IPS DF 6.9 (cell line): ENCODE data around the gene DTNB.
"Not testable (repeated sequence)": the region's sequence is repeated elsewhere in the genome, so short reads cannot be mapped to it uniquely, and the experiment has no call there.

Experiments
- DNase-seq: peaks from one replicate; pipeline ENCODE4 v3.0.0-alpha.2; 2013; ENCODE audit warnings: low read depth, low spot score
- H3K27ac ChIP-seq: one replicate; pipeline ENCODE4 v1.5.1; 2013; ENCODE audit warnings: low read length, control low read depth
- H3K27me3 ChIP-seq: 2 replicates; pipeline ENCODE4 v1.6.1; 2013; ENCODE audit warnings: mild to moderate bottlenecking, low read length; ENCODE audit not compliant: control insufficient read depth, insufficient read depth
- H3K36me3 ChIP-seq: 2 replicates; pipeline ENCODE4 v1.6.1; 2013; ENCODE audit warnings: low read length; ENCODE audit not compliant: control insufficient read depth, insufficient read depth
- H3K4me1 ChIP-seq: 2 replicates; pipeline ENCODE4 v1.6.1; 2013; ENCODE audit warnings: low read length; ENCODE audit not compliant: control insufficient read depth, insufficient read depth
- H3K4me3 ChIP-seq: 2 replicates; pipeline ENCODE4 v1.5.1; 2013; ENCODE audit warnings: mild to moderate bottlenecking, low read length
- H3K9me3 ChIP-seq: 2 replicates; pipeline ENCODE4 v1.6.1; 2013; ENCODE audit warnings: low read length, inconsistent platforms; ENCODE audit not compliant: control insufficient read depth, insufficient read depth
- WGBS: extraction: QIAGEN DNeasy Blood & Tissue Kit; methylation state at CpG from one replicate; pipeline ENCODE4 v1.1.7; 2013; ENCODE audit warnings: mixed read lengths, missing lambda C conversion rate; ENCODE audit not compliant: insufficient read length, insufficient coverage; 5-methylcytosine and 5-hydroxymethylcytosine counted together

DTNB gene

GRCh38 chr2:25534937-25535336 lies 138.4 kb downstream of the DTNB start:
- not testable (repeated sequence) for DNase-seq, H3K36me3 ChIP-seq, H3K27ac ChIP-seq, H3K9me3 ChIP-seq, H3K4me1 ChIP-seq, H3K27me3 ChIP-seq, H3K4me3 ChIP-seq
- WGBS, result no CpG with 5 or more reads among the region's 22 CpGs

- no peak for DNase-seq
- Histone ChIP-seq H3K4me1 (no peaks in the 10 kb centered on the region), H3K27ac (no peak overlapping the region), H3K9me3 (no peaks in the 10 kb centered on the region), H3K36me3 (no peaks in the 10 kb centered on the region), H3K27me3 (no peaks in the 10 kb centered on the region), H3K4me3 (no peak overlapping the region)
- no CpG with 5 or more reads among the region's 26 CpGs for WGBS
Measured at GRCh38 chr2:25534455-25534854, 138.9 kb downstream of the DTNB start.

GRCh38 chr2:25533771-25534170 lies 139.6 kb downstream of the DTNB start:
- not testable (repeated sequence) for H3K4me1 ChIP-seq, DNase-seq, H3K27ac ChIP-seq, H3K4me3 ChIP-seq, H3K27me3 ChIP-seq, H3K36me3 ChIP-seq, H3K9me3 ChIP-seq
- WGBS, result 100% methylated on average over 1 of the region's 5 CpGs

GRCh38 chr2:25532521-25532920 lies 140.9 kb downstream of the DTNB start:
- WGBS, result no CpG with 5 or more reads among the region's 2 CpGs

GRCh38 chr2:25529034-25529433 lies 144.3 kb downstream of the DTNB start:
- Histone ChIP-seq H3K9me3 (no peaks in the 10 kb centered on the region), H3K36me3 (no peaks in the 10 kb centered on the region), H3K4me3 (no peak overlapping the region), H3K4me1 (no peaks in the 10 kb centered on the region), H3K27me3 (no peaks in the 10 kb centered on the region), H3K27ac (no peak overlapping the region)
- DNase-seq, result no peak
- WGBS, result no CpG with 5 or more reads among the region's 3 CpGs

More at GRCh38 chr2:25532521-25532920, 140.9 kb downstream of the DTNB start:
- H3K36me3 ChIP-seq, result no peaks in the 10 kb centered on the region
- H3K9me3 ChIP-seq, result no peaks in the 10 kb centered on the region
- H3K27me3 ChIP-seq, result no peaks in the 10 kb centered on the region
- no peak overlapping the region for H3K4me3 ChIP-seq
- no peaks in the 10 kb centered on the region for H3K4me1 ChIP-seq
- DNase-seq, result no peak
- H3K27ac ChIP-seq, result no peak overlapping the region

GRCh38 chr2:25528173-25528572 lies 145.2 kb downstream of the DTNB start:
- Histone ChIP-seq H3K4me1 (no peaks in the 10 kb centered on the region), H3K27ac (no peak overlapping the region), H3K36me3 (no peaks in the 10 kb centered on the region), H3K27me3 (no peaks in the 10 kb centered on the region), H3K4me3 (no peak overlapping the region), H3K9me3 (no peaks in the 10 kb centered on the region)
- WGBS, result no CpG with 5 or more reads among the region's 4 CpGs
- no peak for DNase-seq

- WGBS, result no CpG with 5 or more reads among the region's 5 CpGs
- DNase-seq, result no peak
- Histone ChIP-seq H3K36me3 (no peaks in the 10 kb centered on the region), H3K9me3 (no peaks in the 10 kb centered on the region), H3K4me1 (no peaks in the 10 kb centered on the region), H3K4me3 (no peak overlapping the region), H3K27me3 (no peaks in the 10 kb centered on the region), H3K27ac (no peak overlapping the region)
Measured at GRCh38 chr2:25524507-25524906, 148.9 kb downstream of the DTNB start.

GRCh38 chr2:25523060-25523459 lies 150.3 kb downstream of the DTNB start:
- WGBS, result no CpG with 5 or more reads among the region's 4 CpGs
- H3K4me1 ChIP-seq, result no peaks in the 10 kb centered on the region

GRCh38 chr2:25521665-25522387 lies 151.6 kb downstream of the DTNB start:
- DNase-seq, result no peak
- Histone ChIP-seq H3K27ac (no peak overlapping the region), H3K9me3 (no peaks in the 10 kb centered on the region), H3K4me1 (no peaks in the 10 kb centered on the region), H3K36me3 (no peaks in the 10 kb centered on the region), H3K27me3 (no peaks in the 10 kb centered on the region), H3K4me3 (no peak overlapping the region)
- no CpG with 5 or more reads among the region's 10 CpGs for WGBS

More at GRCh38 chr2:25523060-25523459, 150.3 kb downstream of the DTNB start:
- no peaks in the 10 kb centered on the region for H3K9me3 ChIP-seq
- H3K27ac ChIP-seq, result no peak overlapping the region
- no peak overlapping the region for H3K4me3 ChIP-seq
- H3K27me3 ChIP-seq, result no peaks in the 10 kb centered on the region
- no peak for DNase-seq
- H3K36me3 ChIP-seq, result no peaks in the 10 kb centered on the region

GRCh38 chr2:25521126-25521525 lies 152.3 kb downstream of the DTNB start:
- Histone ChIP-seq H3K4me3 (no peak overlapping the region), H3K27ac (no peak overlapping the region), H3K9me3 (no peaks in the 10 kb centered on the region), H3K4me1 (no peaks in the 10 kb centered on the region), H3K36me3 (no peaks in the 10 kb centered on the region), H3K27me3 (no peaks in the 10 kb centered on the region)
- no peak for DNase-seq
- no CpG with 5 or more reads among the region's 4 CpGs for WGBS

GRCh38 chr2:25517701-25518100 lies 155.7 kb downstream of the DTNB start:
- Histone ChIP-seq H3K27me3 (no peaks in the 10 kb centered on the region), H3K36me3 (no peaks in the 10 kb centered on the region), H3K27ac (no peak overlapping the region), H3K4me3 (no peak overlapping the region), H3K4me1 (no peaks in the 10 kb centered on the region), H3K9me3 (no peaks in the 10 kb centered on the region)
- WGBS, result no CpG with 5 or more reads among the region's 4 CpGs
- no peak for DNase-seq
